IMR-90 (cell line): ENCODE data around the gene FA2H. TPM values are rescaled to one million over a fixed set of nuclear protein-coding genes. Genes with fewer than 3 reads are reported as not detected.

Experiments
- ATAC-seq: fragments of 200-7000 bp; cut with Tn5 transposase; 2 replicates; pipeline ENCODE4 v1.9.1; 2020; ENCODE audit warnings: low read depth, mild to moderate bottlenecking, moderate library complexity
- BruUV-seq: library from RNA; stranded (reverse); fragments of 400-500 nt; replicated peaks from 2 replicates; lab custom pipeline; 2021; lab: Mats Ljungman, UMichigan
- CTCF ChIA-PET: fragments of 300-600 bp; formaldehyde crosslinking; extraction: SDS; loops from one replicate; lab custom pipeline; 2021; ENCODE audit warnings: antibody characterized with exemption; lab: Yijun Ruan, JAX
- POLR2A ChIA-PET: fragments of 300-600 bp; sonication (Branson Sonifier 250); formaldehyde crosslinking; loops from one replicate; lab custom pipeline; 2022; ENCODE audit warnings: antibody characterized with exemption; ENCODE audit not compliant: unreplicated experiment; lab: Charles Lee
- DNase-seq: peaks from one replicate; pipeline ENCODE4 v3.0.0; 2013
- H2AFZ ChIP-seq: replicated peaks from 2 replicates; pipeline ENCODE3; 2013; ENCODE audit warnings: low read length, mild to moderate bottlenecking; ENCODE audit not compliant: poor library complexity
- H2AK5ac ChIP-seq: 2 replicates; pipeline ENCODE4 v1.6.1; 2013; ENCODE audit warnings: low read depth, low read length, inconsistent platforms
- H2AK9ac ChIP-seq: replicated peaks from 2 replicates; pipeline ENCODE3; 2013; ENCODE audit warnings: mild to moderate bottlenecking, low read depth, low read length, moderate library complexity; ENCODE audit not compliant: poor library complexity
- H2BK120ac ChIP-seq: 2 replicates; pipeline ENCODE4 v1.6.1; 2013; ENCODE audit warnings: low read depth, low read length, inconsistent platforms
- H2BK15ac ChIP-seq: 3 replicates; pipeline ENCODE4 v1.6.1; 2013; ENCODE audit warnings: low read depth, low read length, inconsistent platforms
- H2BK20ac ChIP-seq: 2 replicates; pipeline ENCODE4 v1.6.1; 2013; ENCODE audit warnings: low read depth, mild to moderate bottlenecking, inconsistent platforms, low read length, moderate library complexity
- H2BK5ac ChIP-seq: 2 replicates; pipeline ENCODE4 v1.6.1; 2013; ENCODE audit warnings: mild to moderate bottlenecking, low read depth, low read length, inconsistent platforms; ENCODE audit not compliant: poor library complexity, severe bottlenecking
- H3K14ac ChIP-seq: replicated peaks from 2 replicates; pipeline ENCODE4 v1.6.1; 2013; ENCODE audit warnings: low read depth, low read length, inconsistent platforms
- H3K18ac ChIP-seq: 2 replicates; pipeline ENCODE4 v1.6.1; 2013; ENCODE audit warnings: low read depth, low read length, control low read depth
- H3K23ac ChIP-seq: 2 replicates; pipeline ENCODE4 v1.6.1; 2013; ENCODE audit warnings: low read depth, low read length, inconsistent platforms
- H3K27ac ChIP-seq: 2 replicates; pipeline ENCODE4 v1.5.1; 2013; ENCODE audit warnings: mild to moderate bottlenecking, control low read depth, low read length; ENCODE audit not compliant: insufficient read depth
- H3K27me3 ChIP-seq: 2 replicates; pipeline ENCODE4 v1.6.1; 2013; ENCODE audit warnings: low read length; ENCODE audit not compliant: control insufficient read depth, insufficient read depth
- H3K36me3 ChIP-seq: 2 replicates; pipeline ENCODE4 v1.6.1; 2013; ENCODE audit warnings: low read length, mixed read lengths; ENCODE audit not compliant: control insufficient read depth, insufficient read depth
- H3K4ac ChIP-seq: 2 replicates; pipeline ENCODE4 v1.6.1; 2013; ENCODE audit warnings: low read depth, low read length, inconsistent platforms
- H3K4me1 ChIP-seq: 2 replicates; pipeline ENCODE4 v1.6.1; 2013; ENCODE audit warnings: low read length, mixed read lengths; ENCODE audit not compliant: control insufficient read depth, insufficient read depth
- H3K4me2 ChIP-seq: 2 replicates; pipeline ENCODE4 v1.6.1; 2013; ENCODE audit warnings: low read depth, mild to moderate bottlenecking, control low read depth, low read length, moderate library complexity
- H3K4me3 ChIP-seq: 2 replicates; pipeline ENCODE4 v1.5.1; 2013; ENCODE audit warnings: low read depth, mild to moderate bottlenecking, control low read depth, low read length, moderate library complexity; ENCODE audit not compliant: insufficient read depth
- H3K56ac ChIP-seq: 2 replicates; pipeline ENCODE4 v1.6.1; 2013; ENCODE audit warnings: low read length, inconsistent platforms; ENCODE audit not compliant: insufficient read depth; ENCODE audit errors: extremely low read depth
- H3K79me1 ChIP-seq, 2 experiments: 2 replicates each; pipeline ENCODE4 v1.6.1; 2013; ENCODE audit warnings: low read length in 2 of 2, inconsistent platforms in 1 of 2, low read depth in 1 of 2
- H3K9ac ChIP-seq: 2 replicates; pipeline ENCODE4 v1.6.1; 2013; ENCODE audit warnings: low read depth, low read length, control low read depth
- H3K9me1 ChIP-seq: 2 replicates; pipeline ENCODE4 v1.6.1; 2013; ENCODE audit warnings: low read length, inconsistent platforms; ENCODE audit not compliant: insufficient read depth
- H3K9me3 ChIP-seq: 2 replicates; pipeline ENCODE4 v1.6.1; 2013; ENCODE audit warnings: low read length; ENCODE audit not compliant: control insufficient read depth, insufficient read depth
- H4K20me1 ChIP-seq: 2 replicates; pipeline ENCODE4 v1.6.1; 2013; ENCODE audit warnings: low read length, inconsistent platforms; ENCODE audit not compliant: insufficient read depth
- H4K5ac ChIP-seq: 2 replicates; pipeline ENCODE4 v1.6.1; 2013; ENCODE audit warnings: mild to moderate bottlenecking, low read depth, low read length, control low read depth
- H4K8ac ChIP-seq, 2 experiments: 2 replicates each; pipeline ENCODE4 v1.6.1; 2013; ENCODE audit warnings: low read depth in 2 of 2, low read length in 2 of 2, control low read depth in 1 of 2, inconsistent platforms in 1 of 2
- H4K91ac ChIP-seq: 2 replicates; pipeline ENCODE4 v1.6.1; 2013; ENCODE audit warnings: low read depth, low read length, inconsistent platforms; ENCODE audit not compliant: insufficient read depth
- BHLHE40 ChIP-seq: fragments of 150-350 bp; IDR thresholded peaks from 2 replicates; pipeline ENCODE4 v1.6.1; 2016; ENCODE audit warnings: mild to moderate bottlenecking, low read depth, low read length
- CEBPB ChIP-seq: IDR thresholded peaks from 2 replicates; pipeline ENCODE4 v1.6.1; 2012; ENCODE audit warnings: low read depth, low read length, improper control_type of control experiment
- CHD1 ChIP-seq: IDR thresholded peaks from 2 replicates; pipeline ENCODE4 v1.6.1; 2012; ENCODE audit warnings: low read depth, low read length, improper control_type of control experiment
- CTCF ChIP-seq: conservative IDR thresholded peaks from 2 replicates; pipeline ENCODE4 v1.5.1; 2012; ENCODE audit warnings: mild to moderate bottlenecking, low read depth, low read length, improper control_type of control experiment
- ELK1 ChIP-seq: fragments of 150-350 bp; IDR thresholded peaks from 2 replicates; pipeline ENCODE4 v1.6.1; 2016; ENCODE audit warnings: low read depth, mild to moderate bottlenecking, low read length, moderate library complexity, borderline replicate concordance
- FOS ChIP-seq: fragments of 150-350 bp; IDR thresholded peaks from 2 replicates; pipeline ENCODE4 v1.6.1; 2016; ENCODE audit warnings: low read depth, low read length
- MAFK ChIP-seq: IDR thresholded peaks from 2 replicates; pipeline ENCODE4 v1.6.1; 2012; ENCODE audit warnings: low read depth, low read length, improper control_type of control experiment
- MAZ ChIP-seq: IDR thresholded peaks from 2 replicates; pipeline ENCODE4 v1.6.1; 2012; ENCODE audit warnings: low read depth, mild to moderate bottlenecking, low read length, improper control_type of control experiment, moderate library complexity, borderline replicate concordance
- MXI1 ChIP-seq: IDR thresholded peaks from 2 replicates; pipeline ENCODE4 v1.6.1; 2012; ENCODE audit warnings: low read depth, mild to moderate bottlenecking, low read length, moderate library complexity, borderline replicate concordance
- NFE2L2 ChIP-seq: fragments of 150-350 bp; IDR thresholded peaks from 2 replicates; pipeline ENCODE4 v1.6.1; 2016; ENCODE audit warnings: low read depth, mild to moderate bottlenecking, low read length
- POLR2A ChIP-seq: IDR thresholded peaks from 2 replicates; pipeline ENCODE4 v1.6.1; 2012; ENCODE audit warnings: mild to moderate bottlenecking, low read depth, low read length
- RAD21 ChIP-seq: IDR thresholded peaks from 2 replicates; pipeline ENCODE4 v1.6.1; 2012; ENCODE audit warnings: low read length, improper control_type of control experiment
- RCOR1 ChIP-seq: IDR thresholded peaks from 2 replicates; pipeline ENCODE4 v1.6.1; 2012; ENCODE audit warnings: mild to moderate bottlenecking, low read length, improper control_type of control experiment; ENCODE audit not compliant: insufficient replicate concordance
- RFX5 ChIP-seq: IDR thresholded peaks from 2 replicates; pipeline ENCODE4 v1.8.0; 2012; ENCODE audit warnings: low read depth, mild to moderate bottlenecking, low read length, moderate library complexity
- SMC3 ChIP-seq: fragments of 150-350 bp; IDR thresholded peaks from 2 replicates; pipeline ENCODE4 v1.6.1; 2016; ENCODE audit warnings: low read depth, mild to moderate bottlenecking, antibody characterized with exemption, low read length, moderate library complexity
- USF2 ChIP-seq: fragments of 150-350 bp; IDR thresholded peaks from 2 replicates; pipeline ENCODE4 v1.6.1; 2017; ENCODE audit warnings: mild to moderate bottlenecking, antibody characterized with exemption, low read length, low read depth
- WGBS, 2 experiments: methylation state at CpG; one replicate each; pipeline versions ENCODE4 v1.1.5 to v1.1.7; 2013; ENCODE audit warnings: missing lambda C conversion rate in 2 of 2; ENCODE audit not compliant: insufficient read length in 1 of 2; ENCODE audit errors: extremely low coverage in 2 of 2; 5-methylcytosine and 5-hydroxymethylcytosine counted together
- dilution Hi-C: fragments of 300-500 bp; cut with HindIII; formaldehyde crosslinking; loops from one replicate; pipeline ENCODE4 v1.14.3; 2018; ENCODE audit warnings: low sequenced_read_pairs; ENCODE audit not compliant: unreplicated experiment
- in situ Hi-C: fragments of 300-500 bp; cut with MboI; formaldehyde crosslinking; loops from 3 replicates; pipeline ENCODE4 v1.14.3; 2019; ENCODE audit warnings: low sequenced_read_pairs, inconsistent platforms, mixed read lengths
- intact Hi-C: fragments of 100-400 bp; cut with micrococcal nuclease; formaldehyde crosslinking; loops from 2 replicates; pipeline ENCODE4 v1.10.0; 2022
- polyA plus RNA-seq, 3 experiments: library from polyadenylated mRNA; depleted of rRNA; stranded (reverse); fragments of >200 nt; gene quantifications; 2 replicates each; pipeline ENCODE4 v1.2.3, GENCODE V29; 2012; ENCODE audit warnings: low replicate concordance in 1 of 3
- total RNA-seq: library from RNA; depleted of rRNA; stranded (reverse); fragments of >200 nt; gene quantifications from 2 replicates; pipeline ENCODE4 v1.2.3, GENCODE V29; 2012

The FA2H gene
- total and polyA plus RNA-seq, 2 of the 4 experiments (the other 2 are of a cell fraction), result not detected

- WGBS, 2 experiments, result 90% methylated on average over 8 of the region's 12 CpGs; no CpG with 5 or more reads in 1 of the 2 experiments
- no peaks in the 10 kb centered on the region for H3K79me1 ChIP-seq
- in situ Hi-C loops, result loop anchor here (5.0 kb wide), 1 partner anchor 95 kb away; no protein-coding TSS in a partner anchor
- no peak for TF ChIP-seq MXI1
- TF ChIP-seq FOS, result no peak
- TF ChIP-seq CTCF, result no peak
- no peak for TF ChIP-seq MAZ
- no peak for TF ChIP-seq ELK1
- TF ChIP-seq RCOR1, result no peak
- no peak for TF ChIP-seq CEBPB
- TF ChIP-seq SMC3, result no peak
- TF ChIP-seq MAFK, result no peak
- TF ChIP-seq RAD21, result no peak
- no peak for TF ChIP-seq POLR2A
- no peak for TF ChIP-seq RFX5
- no peak for TF ChIP-seq NFE2L2
- no peak for TF ChIP-seq CHD1
- no peak for TF ChIP-seq USF2
- TF ChIP-seq BHLHE40, result no peak
- no peak overlapping the region for H2AK5ac ChIP-seq
- no peak overlapping the region for H3K9ac ChIP-seq
- ATAC-seq (no peak), DNase-seq (no peak)
- H3K4me1 ChIP-seq, result no peaks in the 10 kb centered on the region
- no peaks in the 10 kb centered on the region for H3K9me3 ChIP-seq
- H3K27me3 ChIP-seq, result peaks cover 11% of the 10 kb centered on the region; the same call in 1 of the 2 replicates
- no peak overlapping the region for H3K4me3 ChIP-seq
- H2AK9ac ChIP-seq, result peak overlapping the region; percentile 59
- no TSS peak for BruUV-seq
- no peak overlapping the region for H3K23ac ChIP-seq
- no peak overlapping the region for H4K5ac ChIP-seq
- H3K9me1 ChIP-seq, result no peaks in the 10 kb centered on the region
- no peak overlapping the region for H3K27ac ChIP-seq
- no peak overlapping the region for H2AFZ ChIP-seq
- no peak overlapping the region for H3K4me2 ChIP-seq
- H3K14ac ChIP-seq, result no peak overlapping the region
- POLR2A ChIA-PET, result no interaction called here
- no peak overlapping the region for H2BK5ac ChIP-seq
- H4K8ac ChIP-seq, result no peak overlapping the region
- no peak overlapping the region for H2BK15ac ChIP-seq
- no peak overlapping the region for H2BK120ac ChIP-seq
- H3K4ac ChIP-seq, result no peak overlapping the region
- dilution Hi-C loops, result no loop called here
- intact Hi-C loops, result no loop called here
- H4K20me1 ChIP-seq, result no peaks in the 10 kb centered on the region
- H3K56ac ChIP-seq, result no peak overlapping the region
- H3K18ac ChIP-seq, result no peak overlapping the region
- H3K36me3 ChIP-seq, result no peaks in the 10 kb centered on the region
- CTCF ChIA-PET, result interaction anchor here (1.3 to 4.1 kb wide), 2 partner anchors 101 to 151 kb away, joined by 8 to 36 read pairs; no protein-coding TSS in a partner anchor
- H4K91ac ChIP-seq, result no peak overlapping the region
- H2BK20ac ChIP-seq, result no peak overlapping the region
These were observed 62.7 kb downstream of the FA2H start for GRCh38 chr16:74711938-74712337.
